Parathyroid adenoma (tissue), 2 donors: ENCODE results near the gene NFATC3.
A peak's percentile ranks its signal among the peaks of the same experiment; 100 is the strongest.

Source experiments
- H2AFZ ChIP-seq: fragments of 300-600 bp; sonication (generic); one replicate; pipeline ENCODE4 v1.7.0; 2017; ENCODE audit warnings: antibody characterized with exemption, mild to moderate bottlenecking
- H3K27ac ChIP-seq: fragments of 300-600 bp; sonication (generic); one replicate; pipeline ENCODE4 v1.7.0; 2017
- H3K27me3 ChIP-seq: fragments of 300-600 bp; sonication (generic); one replicate; pipeline ENCODE4 v1.7.0; 2017; ENCODE audit warnings: low read length; ENCODE audit not compliant: control insufficient read depth, insufficient read depth
- H3K36me3 ChIP-seq: fragments of 300-600 bp; sonication (generic); one replicate; pipeline ENCODE4 v1.7.0; 2017; ENCODE audit warnings: low read length; ENCODE audit not compliant: control insufficient read depth, insufficient read depth
- H3K4me1 ChIP-seq: fragments of 300-600 bp; sonication (generic); one replicate; pipeline ENCODE4 v1.7.0; 2017; ENCODE audit warnings: control low read depth
- H3K4me2 ChIP-seq: fragments of 300-600 bp; sonication (generic); one replicate; pipeline ENCODE4 v1.7.0; 2017; ENCODE audit warnings: low read length
- H3K4me3 ChIP-seq: fragments of 300-600 bp; sonication (generic); one replicate; pipeline ENCODE4 v1.7.0; 2017; ENCODE audit warnings: low read depth, low read length
- H3K79me2 ChIP-seq: fragments of 300-600 bp; sonication (generic); one replicate; pipeline ENCODE4 v1.7.0; 2017; ENCODE audit warnings: control low read depth
- H3K9ac ChIP-seq: fragments of 300-600 bp; sonication (generic); one replicate; pipeline ENCODE4 v1.7.0; 2017; ENCODE audit warnings: mild to moderate bottlenecking
- H3K9me3 ChIP-seq: fragments of 300-600 bp; sonication (generic); one replicate; pipeline ENCODE4 v1.7.0; 2017; ENCODE audit warnings: low read length; ENCODE audit not compliant: control insufficient read depth
- CTCF ChIP-seq: fragments of 300-600 bp; sonication (generic); IDR thresholded peaks from one replicate; pipeline ENCODE4 v1.7.0; 2017; ENCODE audit warnings: antibody characterized with exemption, mild to moderate bottlenecking
- donor health status: primary hyperparathyroidism.

The NFATC3 gene

GRCh38 chr16:68071518-68071901 lies 13.7 kb upstream of the NFATC3 start:
- H3K79me2 ChIP-seq: no peaks in the 10 kb centered on the region
- no peak overlapping the region for H3K9ac ChIP-seq
- peak overlapping the region; percentile 67 for H3K4me2 ChIP-seq
- peaks cover 61% of the 10 kb centered on the region for H3K4me1 ChIP-seq
- no peak overlapping the region for H2AFZ ChIP-seq
- TF ChIP-seq CTCF: no peak
- H3K27me3 ChIP-seq: no peaks in the 10 kb centered on the region
- no peaks in the 10 kb centered on the region for H3K9me3 ChIP-seq
- H3K27ac ChIP-seq: peak overlapping the region; percentile 82
- no peak overlapping the region for H3K4me3 ChIP-seq
- no peaks in the 10 kb centered on the region for H3K36me3 ChIP-seq

GRCh38 chr16:68072038-68072695 lies 13.0 kb upstream of the NFATC3 start:
- Histone ChIP-seq H3K4me2 (peak overlapping the region; percentile 67), H3K79me2 (no peaks in the 10 kb centered on the region), H3K27me3 (no peaks in the 10 kb centered on the region), H2AFZ (peak overlapping the region; percentile 44), H3K4me3 (peak overlapping the region; percentile 39), H3K9me3 (no peaks in the 10 kb centered on the region), H3K4me1 (peaks cover 59% of the 10 kb centered on the region), H3K27ac (peak overlapping the region; percentile 82), H3K36me3 (no peaks in the 10 kb centered on the region), H3K9ac (no peak overlapping the region)
- TF ChIP-seq CTCF: peak; percentile 29

GRCh38 chr16:68073902-68074760 lies 11.0 kb upstream of the NFATC3 start:
- peaks cover 61% of the 10 kb centered on the region for H3K4me1 ChIP-seq
- H3K79me2 ChIP-seq: no peaks in the 10 kb centered on the region
- no peaks in the 10 kb centered on the region for H3K9me3 ChIP-seq
- no peak overlapping the region for H3K9ac ChIP-seq
- no peaks in the 10 kb centered on the region for H3K27me3 ChIP-seq
- H2AFZ ChIP-seq: no peak overlapping the region
- no peak overlapping the region for H3K4me2 ChIP-seq
- no peak overlapping the region for H3K27ac ChIP-seq
- H3K36me3 ChIP-seq: no peaks in the 10 kb centered on the region
- no peak for TF ChIP-seq CTCF
- H3K4me3 ChIP-seq: no peak overlapping the region

- Histone ChIP-seq H3K9me3 (no peaks in the 10 kb centered on the region), H3K27ac (no peak overlapping the region), H3K4me2 (no peak overlapping the region), H3K79me2 (no peaks in the 10 kb centered on the region), H2AFZ (no peak overlapping the region), H3K36me3 (no peaks in the 10 kb centered on the region), H3K9ac (no peak overlapping the region), H3K4me3 (no peak overlapping the region), H3K27me3 (no peaks in the 10 kb centered on the region), H3K4me1 (peaks cover 61% of the 10 kb centered on the region)
- TF ChIP-seq CTCF: no peak
Observed at GRCh38 chr16:68074850-68075555, 10.2 kb upstream of the NFATC3 start.
